ENCODE results near the gene CLDN6. TPM values are rescaled to one million over a fixed set of nuclear protein-coding genes. Genes with fewer than 3 reads are reported as not detected.
A peak's percentile ranks its signal among the peaks of the same experiment; 100 is the strongest.

Gene CLDN6
- polyA plus RNA-seq, 12 donors = 0.26 to 9.1 (median 0.41) TPM; not detected in 2

DNA sequence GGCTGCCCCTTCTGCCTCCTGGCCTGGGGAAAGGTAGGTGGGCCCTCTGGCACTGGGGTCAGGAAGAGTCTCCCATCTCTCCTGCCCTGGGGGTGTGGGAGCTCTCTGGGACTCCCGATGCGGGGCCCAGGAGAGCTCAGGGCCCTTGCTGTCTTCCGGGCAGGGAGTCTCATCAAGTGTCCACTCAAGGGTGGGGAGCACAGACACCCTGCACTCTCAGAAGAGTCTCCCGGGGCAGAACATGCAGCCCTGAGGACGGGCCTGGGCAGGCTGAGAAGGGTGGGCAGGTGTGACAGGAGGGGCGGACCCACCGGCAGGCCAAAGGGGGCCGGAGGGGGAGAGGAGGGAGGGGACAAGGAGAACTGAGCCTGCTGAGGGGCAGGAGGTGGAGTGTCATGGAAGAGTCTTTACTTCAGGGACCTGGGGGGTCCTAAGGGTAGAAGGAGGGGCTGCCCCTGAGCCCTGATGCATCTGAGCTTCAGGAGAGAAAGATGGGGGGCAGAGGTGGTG, 29.3 kb downstream of the CLDN6 start:
- no peak for DNase-seq

DNA sequence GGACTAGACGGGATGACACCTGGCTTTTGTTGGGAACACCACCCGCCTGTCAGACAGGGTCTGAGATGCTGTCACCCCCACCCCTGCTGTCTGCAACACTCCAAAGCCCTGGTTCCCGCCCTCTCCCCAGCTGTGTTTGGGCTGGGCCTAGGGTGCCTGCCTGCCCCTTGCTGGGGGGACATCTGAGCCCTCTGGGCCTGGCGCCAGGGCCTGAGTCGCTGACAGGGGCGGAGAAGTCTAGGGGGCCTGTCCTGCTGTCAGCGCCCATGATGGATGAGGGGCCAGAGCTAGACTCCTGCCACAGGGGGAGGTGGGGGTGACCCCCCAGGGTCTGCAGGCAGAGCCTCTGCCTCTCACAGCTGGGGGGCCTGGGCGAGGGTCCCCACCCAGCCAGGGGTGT, 30.1 kb downstream of the CLDN6 start:
- DNase-seq = no peak

GRCh38 chr16:2987286-2987685, 30.7 kb downstream of the CLDN6 start:
- DNase-seq = no peak

GRCh38 chr16:2986623-2987188, 31.3 kb downstream of the CLDN6 start:
- DNase-seq = no peak

DNA sequence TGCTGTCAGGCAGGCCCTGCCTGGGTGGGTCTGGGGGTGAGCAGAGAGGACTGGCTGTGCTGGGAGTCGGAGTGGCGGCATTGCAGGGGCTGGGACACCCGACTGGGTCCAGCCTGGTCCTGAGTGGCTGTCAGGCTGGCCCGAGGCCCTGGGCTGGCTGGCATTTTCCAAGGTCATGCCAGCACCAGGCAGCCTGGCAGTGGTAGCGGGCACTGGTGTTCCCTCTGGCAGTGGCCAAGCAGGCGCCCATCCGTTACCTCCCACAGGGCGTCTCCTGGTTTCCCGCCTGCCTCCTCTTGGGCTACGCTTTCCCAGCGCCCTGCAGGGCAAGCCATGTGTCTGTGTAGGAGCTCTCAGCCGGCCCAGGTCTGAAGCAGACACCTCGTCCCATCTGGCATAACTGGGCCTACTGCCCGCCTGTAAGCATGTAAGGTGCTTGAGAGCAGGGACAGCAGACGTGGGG, 32.1 kb downstream of the CLDN6 start:
- no peak for DNase-seq

- peak; percentile 66 for DNase-seq
These were observed 32.5 kb downstream of the CLDN6 start for GRCh38 chr16:2985462-2985861.

GRCh38 chr16:2983706-2984136, 34.3 kb downstream of the CLDN6 start:
- DNase-seq = peak; percentile 52

DNA sequence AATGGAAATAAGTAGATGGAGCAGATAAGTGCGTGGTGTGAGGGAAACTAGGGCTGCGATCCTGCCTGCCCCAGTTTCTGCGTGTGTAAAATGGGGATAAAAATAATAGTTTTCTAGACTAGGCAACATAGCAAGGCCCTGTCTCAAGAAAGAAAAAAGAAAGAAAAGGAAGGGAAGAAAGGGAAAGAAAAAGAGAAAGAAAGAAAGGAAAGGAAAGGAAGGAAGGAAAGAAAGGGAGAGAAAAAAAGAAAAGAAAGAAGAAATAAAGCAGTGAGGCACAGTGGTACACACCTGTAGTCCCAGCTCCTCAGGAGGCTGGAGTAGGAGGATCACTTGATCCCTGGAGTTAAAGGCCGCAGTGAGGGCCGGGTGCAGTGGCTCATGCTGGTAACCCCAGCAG, 35.6 kb downstream of the CLDN6 start:
- no peak for DNase-seq

GRCh38 chr16:2981899-2982250, 36.1 kb downstream of the CLDN6 start:
- no peak for DNase-seq

GRCh38 chr16:2981177-2981898, 36.6 kb downstream of the CLDN6 start:
- DNase-seq = no peak

GRCh38 chr16:2980227-2981176, 37.5 kb downstream of the CLDN6 start, which contains the start of gene PKMYT1:
TSS of gene PKMYT1 (minus strand) at chr16:2980446. CDS start at chr16:2979657, 789 bp downstream.
- DNase-seq = peak; percentile 91

- no peak for DNase-seq
These were observed 38.2 kb downstream of the CLDN6 start for GRCh38 chr16:2979669-2980226.

GRCh38 chr16:2977440-2977839, 40.5 kb downstream of the CLDN6 start:
- DNase-seq = no peak

GRCh38 chr16:2976673-2977072, 41.3 kb downstream of the CLDN6 start:
- no peak for DNase-seq

DNA sequence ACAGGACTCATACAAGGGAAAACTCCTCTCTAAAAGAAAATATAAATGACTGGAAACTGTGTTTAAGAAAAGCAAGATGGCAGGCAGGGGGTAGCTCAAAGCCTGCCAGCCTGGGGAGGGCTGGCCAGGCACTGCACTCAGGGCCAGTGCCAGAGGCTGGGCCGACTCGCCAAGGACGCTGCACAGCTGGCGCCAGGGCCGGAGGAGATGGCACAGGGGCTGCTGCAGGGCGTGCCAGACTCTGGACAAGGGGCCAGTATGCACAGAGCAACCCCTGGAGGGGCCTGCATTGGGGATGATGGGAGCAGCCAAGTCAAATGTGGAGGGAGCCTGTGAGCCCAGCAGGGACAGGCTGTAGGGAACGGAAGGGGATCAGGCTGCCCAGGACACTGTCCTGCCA, 41.8 kb downstream of the CLDN6 start:
- DNase-seq = no peak

DNA sequence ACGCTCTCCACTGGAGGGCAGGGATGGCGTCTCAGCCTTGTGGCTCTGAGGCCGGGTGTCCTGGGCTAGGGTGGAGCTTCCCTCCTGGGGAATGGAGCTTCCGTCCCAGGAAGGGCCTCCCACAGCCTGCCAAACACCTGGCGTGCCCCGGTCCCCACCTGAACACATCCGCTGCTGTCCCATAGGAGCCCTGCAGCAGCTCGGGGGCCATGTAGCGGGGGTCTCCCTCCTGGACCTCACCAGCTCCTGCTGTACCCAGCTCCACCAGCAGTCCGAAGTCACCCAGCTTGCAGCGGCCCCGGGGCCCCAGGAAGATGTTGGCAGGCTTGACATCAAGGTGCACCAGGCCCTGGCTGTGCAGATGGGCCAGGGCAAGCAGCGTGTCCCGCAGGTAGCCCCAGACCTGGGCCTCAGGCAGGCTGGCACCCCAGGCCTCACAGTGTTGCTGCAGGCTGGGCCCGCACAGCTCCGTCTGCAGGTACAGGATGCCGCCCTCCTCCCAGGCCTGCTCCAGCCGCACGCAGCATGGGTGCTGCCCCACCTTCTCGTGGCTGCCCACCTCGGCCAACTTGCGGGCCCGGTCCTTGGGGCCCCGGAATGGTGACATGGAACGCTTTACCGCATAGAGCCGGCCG, 42.7 kb downstream of the CLDN6 start:
- no peak for DNase-seq

DNA sequence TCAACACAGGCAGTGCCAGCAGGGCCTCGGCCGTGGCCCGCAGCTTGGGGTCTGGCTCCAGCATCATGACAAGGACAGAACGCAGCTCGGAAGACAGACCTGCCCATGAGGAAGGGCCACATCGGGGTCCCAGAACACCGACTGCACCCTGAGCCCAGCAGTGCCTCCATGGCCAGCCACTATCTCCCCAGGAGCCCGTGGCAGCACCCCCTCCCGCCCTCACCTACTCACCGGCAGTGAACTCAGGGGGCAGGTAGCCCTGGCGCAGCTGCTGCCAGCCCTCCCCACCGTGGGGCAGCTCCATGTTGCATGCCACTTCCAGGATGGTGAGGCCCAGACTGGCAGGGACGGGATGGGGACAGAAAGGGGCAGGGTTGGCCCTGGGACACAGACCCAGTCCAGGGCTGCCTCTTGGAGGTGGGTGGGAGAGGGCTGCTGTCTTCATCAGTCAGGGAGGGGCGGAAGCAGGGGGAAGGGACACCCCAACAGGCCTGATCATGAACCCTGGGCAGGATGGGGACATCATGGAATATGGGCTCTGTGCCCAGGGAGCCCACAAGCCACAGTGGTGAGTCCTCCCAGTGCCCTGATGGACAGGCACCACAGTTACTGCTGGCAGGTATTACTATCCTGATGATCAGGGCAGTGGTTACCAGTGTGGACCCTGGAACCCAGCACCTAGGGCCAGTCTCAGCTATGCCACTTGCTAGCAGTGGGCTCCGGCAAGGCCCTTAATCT, 43.5 kb downstream of the CLDN6 start:
- DNase-seq = no peak

DNA sequence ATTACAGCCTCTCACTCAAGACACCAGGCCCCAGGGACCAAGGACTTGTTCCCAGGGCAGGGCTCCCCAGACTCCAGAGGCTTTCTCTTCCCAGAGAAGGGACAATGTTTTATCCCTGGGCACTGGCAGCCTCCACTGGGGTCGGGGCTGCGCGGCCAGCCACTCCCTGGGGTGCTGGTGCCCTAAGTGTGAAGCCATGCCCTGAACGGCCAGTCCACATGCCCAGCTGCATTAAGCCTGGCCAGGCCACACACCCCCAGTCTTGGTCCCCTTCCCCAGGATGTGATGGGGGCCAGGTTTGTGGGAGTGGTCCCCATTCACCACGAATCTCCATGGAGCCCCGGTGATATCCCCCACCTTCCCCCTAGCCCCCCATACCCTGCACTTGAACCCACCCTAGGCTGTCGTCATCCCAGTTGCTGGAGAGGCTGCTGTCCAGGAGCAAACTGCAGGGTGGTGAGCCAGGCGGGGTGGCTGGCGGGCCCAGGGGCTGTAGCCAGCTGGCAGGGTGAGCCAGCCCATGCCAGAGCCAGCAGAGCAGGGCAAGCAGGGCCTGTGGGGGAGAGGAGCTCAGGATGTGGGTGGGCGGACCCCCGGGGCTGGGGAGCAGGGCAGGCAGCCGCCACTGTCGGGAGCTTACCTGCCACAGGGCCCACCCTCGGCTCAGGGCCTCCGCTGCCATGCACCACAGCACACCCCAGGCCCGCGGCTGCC, 44.2 kb downstream of the CLDN6 start:
- DNase-seq = no peak

- DNase-seq = no peak
These were observed 44.9 kb downstream of the CLDN6 start for GRCh38 chr16:2973093-2973492.

All from muscle of arm (tissue), 12 donors.